Tibial artery (tissue), 4 donors: ENCODE results near the gene GPR25.

ENCODE experiments used
- DNase-seq, 2 donors: peaks; one replicate each; pipeline ENCODE4 v3.0.0-alpha.2; 2019
- H3K27ac ChIP-seq, 2 donors: fragments of 200-600 bp; sonication (generic) in 1 of 2; 1 replicate in 1 of 2; 2 replicates in 1 of 2; pipeline ENCODE4 v1.5.1; 2018 to 2019; ENCODE audit warnings: mild to moderate bottlenecking in 1 of 2
- H3K27me3 ChIP-seq, 2 donors: fragments of 200-600 bp; sonication (generic) in 1 of 2; one replicate each; pipeline versions ENCODE4 v1.5.1 to v1.6.0; 2016 to 2019
- H3K36me3 ChIP-seq, 3 donors: fragments of 200-600 bp; sonication (generic) in 2 of 3; one replicate each; pipeline ENCODE4 v1.5.1; 2016 to 2019; ENCODE audit warnings: mild to moderate bottlenecking in 2 of 3
- H3K4me1 ChIP-seq, 4 donors: fragments of 200-600 bp; sonication (generic) in 2 of 4; 1 replicate in 3 of 4; 2 replicates in 1 of 4; pipeline ENCODE4 v1.5.1; 2016 to 2019
- H3K4me3 ChIP-seq, 2 donors: fragments of 200-600 bp; sonication (generic) in 1 of 2; 1 replicate in 1 of 2; 2 replicates in 1 of 2; pipeline ENCODE4 v1.5.1; 2018 to 2019; ENCODE audit warnings: mild to moderate bottlenecking in 2 of 2
- H3K9me3 ChIP-seq, 3 donors: fragments of 200-600 bp; sonication (generic) in 1 of 3; one replicate each; pipeline ENCODE4 v1.5.1; 2016 to 2019
- intact Hi-C: fragments of 100-400 bp; cut with DNase I; formaldehyde crosslinking; loops from one replicate; pipeline ENCODE4 v1.15.0; 2023; ENCODE audit warnings: low total_unique reads
- TF ChIP-seq, protein P1 (sequence below), 2 experiments: fragments of 200-600 bp in 1 of 2; fragments of 450-650 bp in 1 of 2; IDR thresholded peaks; one replicate each; pipeline ENCODE4 v1.5.1; 2017 to 2019; ENCODE audit warnings: antibody characterized with exemption in 2 of 2, mild to moderate bottlenecking in 1 of 2, moderate library complexity in 1 of 2

Gene GPR25

DNA sequence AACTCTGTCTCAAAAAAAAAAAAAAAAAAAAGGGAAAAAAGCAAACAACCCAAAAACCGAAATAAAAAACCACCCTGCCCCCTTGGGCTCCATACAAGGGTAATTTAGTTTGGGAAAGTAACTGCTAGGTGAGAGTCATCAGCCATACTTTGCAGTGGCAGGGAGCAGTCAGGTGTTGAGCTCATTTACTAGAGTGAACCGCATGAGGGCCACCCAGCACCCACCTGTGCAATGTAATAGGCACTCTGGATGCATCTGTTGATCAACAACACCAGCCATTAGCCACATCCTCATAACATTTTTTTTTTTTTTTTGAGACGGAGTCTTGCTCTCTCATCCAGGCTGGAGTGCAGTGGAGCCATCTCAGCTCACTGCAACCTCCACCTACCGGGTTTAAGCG, 31.0 kb downstream of the GPR25 start:
- no peak overlapping the region for H3K27ac ChIP-seq
- TF ChIP-seq, protein P1, sequence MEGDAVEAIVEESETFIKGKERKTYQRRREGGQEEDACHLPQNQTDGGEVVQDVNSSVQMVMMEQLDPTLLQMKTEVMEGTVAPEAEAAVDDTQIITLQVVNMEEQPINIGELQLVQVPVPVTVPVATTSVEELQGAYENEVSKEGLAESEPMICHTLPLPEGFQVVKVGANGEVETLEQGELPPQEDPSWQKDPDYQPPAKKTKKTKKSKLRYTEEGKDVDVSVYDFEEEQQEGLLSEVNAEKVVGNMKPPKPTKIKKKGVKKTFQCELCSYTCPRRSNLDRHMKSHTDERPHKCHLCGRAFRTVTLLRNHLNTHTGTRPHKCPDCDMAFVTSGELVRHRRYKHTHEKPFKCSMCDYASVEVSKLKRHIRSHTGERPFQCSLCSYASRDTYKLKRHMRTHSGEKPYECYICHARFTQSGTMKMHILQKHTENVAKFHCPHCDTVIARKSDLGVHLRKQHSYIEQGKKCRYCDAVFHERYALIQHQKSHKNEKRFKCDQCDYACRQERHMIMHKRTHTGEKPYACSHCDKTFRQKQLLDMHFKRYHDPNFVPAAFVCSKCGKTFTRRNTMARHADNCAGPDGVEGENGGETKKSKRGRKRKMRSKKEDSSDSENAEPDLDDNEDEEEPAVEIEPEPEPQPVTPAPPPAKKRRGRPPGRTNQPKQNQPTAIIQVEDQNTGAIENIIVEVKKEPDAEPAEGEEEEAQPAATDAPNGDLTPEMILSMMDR (IDR thresholded peaks at IDR 0.05): no peak
- no peaks in the 10 kb centered on the region for H3K9me3 ChIP-seq
- no peak for DNase-seq
- no peaks in the 10 kb centered on the region for H3K27me3 ChIP-seq
- H3K4me1 ChIP-seq: peaks cover 0 to 4% (median 0%) of the 10 kb centered on the region in 4 donors
- intact Hi-C loops: no loop called here
- no peaks in the 10 kb centered on the region for H3K36me3 ChIP-seq
- H3K4me3 ChIP-seq: no peak overlapping the region

DNA sequence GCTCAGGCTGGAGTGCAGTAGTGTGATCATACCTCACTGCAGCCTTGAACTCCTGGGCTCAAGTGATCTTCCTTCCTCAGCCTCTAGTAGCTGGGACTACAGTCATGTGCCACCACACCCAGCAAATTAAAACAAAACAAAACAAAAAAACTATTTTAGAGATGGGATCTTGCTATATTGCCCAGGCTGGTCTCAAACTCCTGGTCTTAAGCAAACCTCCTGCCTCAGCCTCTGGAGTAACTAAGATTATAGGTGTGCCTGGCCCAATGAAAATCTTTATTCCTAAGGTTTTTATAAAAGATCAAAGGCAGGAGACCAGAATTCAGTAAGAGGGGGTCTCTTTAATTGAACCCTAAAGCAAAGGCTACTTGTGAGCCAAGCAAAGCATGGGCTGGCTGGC, 32.0 kb downstream of the GPR25 start:
- intact Hi-C loops: no loop called here
- Histone ChIP-seq H3K4me1 (peaks cover 0 to 8% (median 0%) of the 10 kb centered on the region in 4 donors), H3K9me3 (no peaks in the 10 kb centered on the region), H3K36me3 (no peaks in the 10 kb centered on the region), H3K27me3 (no peaks in the 10 kb centered on the region), H3K27ac (no peak overlapping the region), H3K4me3 (no peak overlapping the region)
- DNase-seq: no peak
- TF ChIP-seq, protein P1 (IDR thresholded peaks at IDR 0.05): no peak

DNA sequence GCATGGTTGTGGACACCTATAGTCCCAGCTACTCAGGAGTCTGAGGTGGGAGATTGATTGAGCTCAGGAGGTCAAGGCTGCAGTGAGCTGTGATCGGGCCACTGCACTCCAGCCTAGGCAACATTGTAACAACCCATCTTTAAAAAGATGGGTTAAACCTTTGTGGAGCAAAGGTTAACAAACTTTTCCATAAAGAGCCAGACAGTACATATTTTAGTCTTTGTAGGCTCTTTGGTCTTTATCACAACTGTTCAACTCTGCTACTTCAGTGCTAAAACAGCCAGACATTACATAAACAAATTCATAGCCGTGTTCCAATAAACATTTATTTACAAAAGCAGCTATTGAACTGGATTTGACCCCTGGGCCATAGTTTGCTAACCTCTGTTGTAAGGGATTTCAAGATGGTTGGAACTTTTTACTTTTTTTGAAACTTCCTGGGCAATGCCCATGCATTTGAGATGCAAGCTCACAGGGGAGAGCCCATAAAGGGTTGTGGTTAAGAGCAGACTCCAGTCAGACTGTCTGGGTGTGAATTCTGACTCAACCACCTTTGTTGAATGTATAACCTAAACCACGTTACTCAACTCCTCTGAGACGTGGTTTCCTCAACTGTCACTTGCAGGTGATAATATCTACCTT, 32.8 kb downstream of the GPR25 start:
- no peak for DNase-seq
- Histone ChIP-seq H3K9me3 (no peaks in the 10 kb centered on the region), H3K36me3 (no peaks in the 10 kb centered on the region), H3K27ac (no peak overlapping the region), H3K4me1 (peaks cover 0 to 8% (median 0%) of the 10 kb centered on the region in 4 donors), H3K4me3 (no peak overlapping the region), H3K27me3 (no peaks in the 10 kb centered on the region)
- intact Hi-C loops: no loop called here
- TF ChIP-seq, protein P1 (IDR thresholded peaks at IDR 0.05): no peak

DNA sequence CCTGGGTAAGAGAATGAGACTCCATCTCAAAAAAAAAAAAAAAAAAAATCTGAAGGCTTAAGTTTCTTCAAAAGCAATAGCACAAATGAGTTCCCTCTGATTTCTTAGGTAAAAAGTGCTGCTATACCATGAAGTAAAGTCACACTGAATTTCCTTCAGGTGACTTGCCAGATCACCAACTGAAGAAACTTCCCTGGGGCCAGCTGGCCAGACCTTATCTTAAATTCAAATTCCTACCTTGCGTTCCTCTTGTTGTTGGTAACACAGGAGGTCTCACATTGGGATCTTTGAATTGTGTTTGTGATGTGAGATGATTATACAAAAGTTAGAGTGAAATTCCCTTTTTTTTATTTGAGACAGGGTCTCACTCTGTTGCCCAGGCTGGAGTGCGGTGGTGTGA, 33.7 kb downstream of the GPR25 start:
- Histone ChIP-seq H3K36me3 (no peaks in the 10 kb centered on the region), H3K4me3 (no peak overlapping the region), H3K27me3 (no peaks in the 10 kb centered on the region), H3K4me1 (peaks cover 0 to 8% (median 0%) of the 10 kb centered on the region in 4 donors), H3K9me3 (no peaks in the 10 kb centered on the region), H3K27ac (no peak overlapping the region)
- TF ChIP-seq, protein P1 (IDR thresholded peaks at IDR 0.05): no peak
- DNase-seq: no peak
- intact Hi-C loops: no loop called here

DNA sequence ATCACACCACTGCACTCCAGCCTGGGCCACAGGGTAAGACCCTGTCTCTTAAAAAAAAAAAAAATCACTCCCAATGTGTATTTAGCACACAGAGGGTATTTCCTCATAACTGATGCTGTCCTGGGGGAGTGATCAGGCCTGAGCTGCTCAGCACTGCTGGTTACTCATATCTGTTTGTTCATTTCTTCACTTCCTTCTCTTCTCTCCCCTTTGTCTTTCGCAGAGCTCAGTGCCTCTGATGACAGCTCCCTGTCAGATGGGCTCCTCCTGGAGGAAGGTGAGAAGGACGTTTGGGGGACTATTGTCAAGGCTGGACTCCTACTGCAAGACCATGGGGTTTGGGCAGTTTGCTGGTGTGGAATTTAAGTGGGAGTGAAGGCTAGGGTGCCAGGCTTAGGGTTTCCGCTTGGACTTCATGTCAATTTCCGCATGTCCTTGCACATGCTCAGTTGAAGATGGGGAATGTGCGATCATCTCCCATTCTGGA, 34.9 kb downstream of the GPR25 start:
- TF ChIP-seq, protein P1 (IDR thresholded peaks at IDR 0.05): no peak
- intact Hi-C loops: no loop called here

More for the DNA sequence above, 34.9 kb downstream of the GPR25 start:
- no peak for DNase-seq
- H3K27ac ChIP-seq: no peak overlapping the region
- peaks cover 0 to 8% (median 0%) of the 10 kb centered on the region in 4 donors for H3K4me1 ChIP-seq
- H3K27me3 ChIP-seq: no peaks in the 10 kb centered on the region
- no peaks in the 10 kb centered on the region for H3K36me3 ChIP-seq
- H3K9me3 ChIP-seq: no peaks in the 10 kb centered on the region
- H3K4me3 ChIP-seq: no peak overlapping the region
